ENCODE data around the gene ATM.
"Not testable (repeated sequence)": the region's sequence is repeated elsewhere in the genome, so short reads cannot be mapped to it uniquely, and the experiment has no call there.

Gene ATM

DNA sequence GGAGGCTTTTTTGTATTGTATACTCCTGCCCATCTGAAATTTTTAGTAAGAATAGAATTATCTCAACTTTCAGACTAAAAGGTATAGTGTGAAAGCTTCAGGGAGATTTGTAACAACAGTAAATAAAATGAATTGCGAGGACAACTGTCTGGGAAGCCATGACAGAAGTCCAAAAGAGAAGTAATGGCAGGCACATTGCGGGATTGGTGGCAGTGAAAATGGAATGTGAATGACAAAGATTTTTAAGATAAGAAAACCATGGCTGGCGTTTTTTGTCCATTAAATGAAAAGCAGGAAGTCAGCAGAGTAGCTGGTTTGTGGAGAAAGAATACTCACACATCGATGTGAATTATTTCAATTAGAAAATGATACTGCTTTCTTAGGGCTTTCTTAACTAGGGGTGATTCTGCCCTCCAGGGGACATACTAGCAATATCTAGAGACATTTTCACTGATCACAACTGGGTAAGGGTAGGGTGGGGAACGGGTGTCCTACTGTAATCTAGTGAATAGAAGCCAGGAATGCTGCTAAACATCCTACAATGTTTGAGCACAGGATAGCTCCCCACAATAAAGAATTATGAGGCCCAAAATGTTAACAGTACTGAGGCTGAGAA lies 2.0 kb upstream of the ATM start:
- DNase-seq (ENCODE audit: low read depth in 2 of 3, low spot score in 1 of 3): no peak

DNA sequence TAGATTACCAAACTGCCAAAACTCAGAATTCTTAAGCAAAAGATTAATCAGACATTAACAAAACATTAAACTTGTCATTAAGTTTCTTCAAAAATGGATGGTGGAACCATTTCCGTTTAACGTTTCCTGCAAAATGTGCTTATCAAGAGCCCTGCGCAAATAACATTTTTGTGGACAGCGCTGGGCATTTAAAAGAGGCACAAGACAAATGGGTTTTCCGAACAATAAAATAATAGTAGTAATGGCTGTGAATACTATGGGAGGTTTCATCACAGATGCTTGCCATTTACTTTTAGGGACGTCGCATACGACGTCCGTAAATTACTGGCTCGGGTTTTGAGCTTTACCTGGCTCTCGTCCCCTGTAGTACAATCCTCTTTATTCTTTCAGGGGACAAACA lies 1.5 kb upstream of the ATM start:
- no peak for DNase-seq (ENCODE audit: low read depth in 2 of 3, low spot score in 1 of 3)

DNA sequence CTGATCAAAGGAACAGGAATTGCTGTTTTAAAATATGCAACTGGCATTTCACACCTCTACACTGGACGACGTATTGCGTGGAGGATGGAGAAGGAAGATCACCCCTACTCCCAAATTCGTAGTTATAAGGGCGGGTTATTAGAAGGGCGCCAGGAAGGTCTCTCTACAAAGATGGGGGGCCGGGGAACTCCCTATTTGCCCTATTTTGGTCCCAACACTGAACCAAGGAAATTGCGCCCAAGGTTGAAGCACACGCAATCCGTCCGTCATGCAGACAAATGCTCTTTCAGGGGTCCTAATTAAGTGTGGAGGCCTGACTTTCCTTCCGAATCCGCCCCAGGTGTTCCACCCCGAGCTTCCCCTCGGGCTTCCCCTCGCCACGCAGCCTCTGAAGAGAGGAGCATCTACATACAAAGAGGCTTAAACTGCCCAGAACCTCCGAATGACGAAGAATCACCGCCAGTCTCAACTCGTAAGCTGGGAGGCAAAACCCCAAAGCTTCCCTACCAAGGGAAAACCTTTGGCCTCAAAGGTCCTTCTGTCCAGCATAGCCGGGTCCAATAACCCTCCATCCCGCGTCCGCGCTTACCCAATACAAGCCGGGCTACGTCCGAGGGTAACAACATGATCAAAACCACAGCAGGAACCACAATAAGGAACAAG lies 825 bp upstream of the ATM start:
- no peak for DNase-seq (ENCODE audit: low read depth in 2 of 3, low spot score in 1 of 3)

DNA sequence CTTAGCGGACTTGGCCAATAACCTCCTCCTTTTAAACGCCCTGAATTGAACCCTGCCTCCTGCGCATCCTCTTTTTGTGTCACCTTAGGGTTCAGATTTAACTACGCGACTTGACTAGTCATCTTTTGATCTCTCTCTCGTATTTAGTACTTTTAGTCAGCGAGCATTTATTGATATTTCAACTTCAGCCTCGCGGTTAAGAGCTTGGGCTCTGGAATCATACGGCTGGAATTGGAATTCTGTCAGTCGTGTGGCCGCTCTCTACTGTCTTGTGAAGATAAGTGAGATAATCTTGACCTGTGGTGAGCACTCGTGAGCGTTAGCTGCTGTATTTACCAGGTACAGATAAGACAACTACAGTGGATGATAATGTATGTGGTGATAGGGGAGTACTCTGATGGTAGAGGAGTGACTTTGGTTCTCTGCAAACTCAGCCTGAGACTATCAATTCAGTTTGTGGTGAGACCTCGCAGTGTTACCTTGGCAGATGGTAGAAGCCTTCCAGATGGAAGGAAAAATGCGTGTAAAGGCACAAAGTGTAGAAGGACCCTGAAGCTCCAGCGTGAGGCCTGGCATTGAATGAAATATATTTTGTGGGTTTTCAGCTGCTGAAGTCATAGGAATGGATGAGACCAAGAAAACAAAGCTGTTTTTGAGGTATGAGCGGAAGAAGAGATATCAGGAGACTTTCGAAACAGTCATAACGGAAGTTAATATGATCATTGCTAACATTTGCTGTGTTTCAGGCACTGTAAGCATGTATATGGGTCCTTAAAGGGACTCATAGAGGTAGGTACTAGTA lies 682 bp downstream of the ATM start:
- peak in 1 of 3 donors; percentile 57 for DNase-seq (ENCODE audit: low read depth in 2 of 3, low spot score in 1 of 3)

DNA sequence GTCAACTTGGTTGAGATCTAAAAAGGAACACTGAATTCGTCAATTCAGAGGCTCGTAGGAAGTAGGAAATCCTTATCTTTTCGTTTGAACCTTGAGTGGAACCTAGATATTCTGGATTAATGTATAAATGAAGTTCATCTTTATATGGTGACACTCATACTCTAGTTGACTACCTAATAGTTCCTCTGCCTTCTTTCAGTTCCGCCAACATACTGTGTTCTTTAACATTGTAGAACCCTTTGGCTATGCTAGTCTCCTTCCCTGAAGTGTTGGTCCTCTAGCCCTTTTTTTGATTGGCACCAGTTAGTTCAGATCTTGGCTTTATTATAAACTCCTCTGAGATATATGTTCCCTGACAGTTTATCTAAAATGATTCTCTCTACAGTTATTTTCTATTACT lies 1.5 kb downstream of the ATM start:
- no peak for DNase-seq (ENCODE audit: low read depth in 2 of 3, low spot score in 1 of 3)

DNA sequence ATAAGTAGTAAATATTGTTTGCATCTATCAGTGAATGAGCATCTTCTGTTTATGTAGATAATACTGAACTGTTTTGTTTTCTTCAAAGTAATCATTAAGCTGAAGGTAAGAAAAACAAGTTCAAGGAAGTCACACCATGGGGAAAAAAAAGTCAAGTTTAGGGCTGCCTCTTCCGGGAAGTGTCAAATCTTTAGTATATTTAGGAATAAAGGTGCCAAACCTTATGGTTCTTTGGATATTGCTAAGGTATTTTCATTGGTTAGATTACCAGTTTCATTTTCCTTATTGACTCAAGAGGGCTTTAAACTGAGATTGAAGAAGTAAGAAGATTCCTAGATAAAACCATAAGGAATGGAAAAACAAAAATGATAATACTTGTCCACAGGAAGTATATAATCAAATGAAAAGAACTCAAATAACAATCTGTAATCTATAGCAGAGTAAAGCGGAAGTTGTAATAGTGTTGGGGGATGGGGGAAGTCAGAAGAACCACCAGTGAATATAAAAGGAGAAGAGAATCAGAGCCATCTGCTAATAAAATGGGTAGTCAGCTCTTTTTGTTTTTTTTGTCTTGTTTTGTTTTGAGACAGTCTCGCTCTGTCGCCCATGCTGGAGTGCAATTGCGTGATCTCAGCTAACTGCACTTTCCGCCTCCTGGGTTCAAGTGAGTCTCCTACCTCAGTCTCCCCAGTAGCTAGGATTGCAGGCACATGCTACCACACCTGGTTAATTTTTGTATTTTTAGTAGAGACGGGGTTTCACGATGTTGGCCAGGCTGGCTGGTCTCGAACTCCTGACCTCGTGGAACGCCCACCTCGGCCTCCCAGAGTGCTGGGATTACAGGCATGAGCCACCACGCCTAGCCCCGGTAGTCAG lies 2.3 kb downstream of the ATM start:
- DNase-seq (ENCODE audit: low read depth in 2 of 3, low spot score in 1 of 3): no peak

DNA sequence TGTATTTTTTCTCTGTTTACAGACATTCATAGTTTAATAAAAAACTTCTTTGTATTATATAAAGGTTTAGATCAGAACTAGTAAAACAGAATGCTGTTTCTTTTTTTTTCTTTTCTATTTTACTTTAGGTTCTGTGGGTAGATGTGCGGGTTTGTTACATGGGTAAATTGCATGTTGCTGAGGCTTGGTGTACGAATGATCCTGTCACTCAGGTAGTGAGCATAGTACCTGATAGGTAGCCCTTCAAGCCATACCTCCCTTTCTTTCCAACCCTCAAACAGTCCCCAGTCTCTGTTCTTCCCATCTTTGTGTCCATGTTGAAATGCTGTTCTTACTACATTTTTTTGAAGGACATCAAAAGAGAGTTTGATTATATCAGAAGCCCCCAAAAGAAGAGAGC lies 3.2 kb downstream of the ATM start:
- DNase-seq (ENCODE audit: low read depth in 2 of 3, low spot score in 1 of 3): no peak

DNA sequence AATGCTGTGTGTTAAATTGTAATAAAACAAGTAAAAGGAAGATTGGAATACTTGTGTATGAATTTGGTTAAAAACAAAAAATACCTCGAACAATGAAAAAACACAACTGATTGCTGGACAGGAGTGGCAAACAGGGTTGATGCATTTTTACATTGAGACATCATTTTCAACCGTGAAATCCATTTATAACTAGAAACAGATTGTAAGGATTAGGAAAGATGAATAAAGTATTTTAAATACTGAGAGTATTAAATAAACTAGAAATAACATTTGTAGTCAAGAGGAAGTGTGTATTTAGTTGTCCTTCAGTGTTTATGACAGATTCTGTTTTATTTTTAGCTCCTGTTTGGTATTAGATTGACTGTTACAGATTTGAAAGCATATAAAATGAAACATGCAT lies 5.4 kb downstream of the ATM start:
- DNase-seq (ENCODE audit: low read depth in 2 of 3, low spot score in 1 of 3): no peak

DNA sequence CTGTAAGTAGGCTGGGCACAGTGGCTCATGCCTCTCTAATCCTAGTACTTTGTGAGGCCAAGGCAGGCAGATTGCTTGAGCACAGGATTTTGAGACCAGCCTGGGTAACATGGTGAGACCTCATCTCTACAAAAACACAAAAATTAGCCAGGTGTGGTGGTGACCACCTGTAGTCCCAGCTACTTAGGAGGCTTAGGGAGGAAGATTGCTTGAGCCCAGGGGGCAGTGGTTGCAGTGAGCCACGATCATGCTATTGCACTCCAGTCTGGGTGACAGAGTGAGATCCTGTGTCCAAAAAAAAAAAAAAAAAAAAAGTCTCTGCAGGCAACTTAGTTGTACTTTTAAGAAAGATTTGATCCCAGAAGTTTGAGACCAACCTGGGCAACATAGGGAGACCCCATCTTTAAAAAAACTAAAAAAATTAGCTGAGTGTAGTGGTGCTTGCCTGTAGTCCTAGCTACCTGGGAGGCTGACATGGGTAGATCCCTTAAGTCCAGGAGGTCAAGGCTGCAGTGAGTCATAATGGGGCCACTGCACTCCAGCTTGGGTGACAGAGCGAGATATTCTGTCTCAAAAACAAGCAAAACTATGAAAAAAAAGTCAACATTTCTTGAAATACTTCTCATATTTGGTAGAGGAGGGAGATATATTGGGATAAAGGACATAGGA lies 10.5 kb downstream of the ATM start:
- no peak for DNase-seq (ENCODE audit: low read depth in 2 of 3, low spot score in 1 of 3)

DNA sequence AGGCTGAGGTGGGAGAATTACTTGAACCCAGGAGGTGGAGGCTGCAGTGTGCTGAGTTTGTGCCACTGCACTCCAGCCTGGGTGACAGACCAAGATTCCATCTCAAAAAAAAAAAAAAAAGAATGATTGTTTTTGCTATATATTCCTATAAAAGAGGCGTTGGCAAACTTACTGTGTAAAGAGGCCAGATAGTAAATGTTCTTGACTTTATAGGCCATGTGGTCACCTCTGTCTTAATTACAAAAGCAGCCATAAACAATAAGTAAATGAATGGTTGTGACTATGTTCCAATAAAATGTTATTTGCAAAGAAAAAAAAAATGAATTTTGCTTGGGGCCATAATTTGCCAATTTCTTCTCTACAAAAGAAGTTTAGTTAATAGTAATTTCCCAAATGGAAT lies 12.3 kb downstream of the ATM start:
- no peak for DNase-seq (ENCODE audit: low read depth in 2 of 3, low spot score in 1 of 3)

DNA sequence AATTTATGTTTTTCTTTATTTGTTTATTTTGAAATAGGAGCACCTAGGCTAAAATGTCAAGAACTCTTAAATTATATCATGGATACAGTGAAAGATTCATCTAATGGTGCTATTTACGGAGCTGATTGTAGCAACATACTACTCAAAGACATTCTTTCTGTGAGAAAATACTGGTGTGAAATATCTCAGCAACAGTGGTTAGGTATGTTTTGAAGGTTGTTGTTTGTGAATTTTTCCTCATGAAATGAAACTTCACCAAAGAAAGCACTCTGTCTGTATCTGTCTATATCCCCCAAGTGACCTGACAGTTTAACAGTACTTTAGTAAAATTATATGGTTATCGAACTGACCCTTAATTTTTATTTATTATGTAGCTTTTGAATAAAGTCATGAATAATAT lies 12.8 kb downstream of the ATM start:
- no peak for DNase-seq (ENCODE audit: low read depth in 2 of 3, low spot score in 1 of 3)

DNA sequence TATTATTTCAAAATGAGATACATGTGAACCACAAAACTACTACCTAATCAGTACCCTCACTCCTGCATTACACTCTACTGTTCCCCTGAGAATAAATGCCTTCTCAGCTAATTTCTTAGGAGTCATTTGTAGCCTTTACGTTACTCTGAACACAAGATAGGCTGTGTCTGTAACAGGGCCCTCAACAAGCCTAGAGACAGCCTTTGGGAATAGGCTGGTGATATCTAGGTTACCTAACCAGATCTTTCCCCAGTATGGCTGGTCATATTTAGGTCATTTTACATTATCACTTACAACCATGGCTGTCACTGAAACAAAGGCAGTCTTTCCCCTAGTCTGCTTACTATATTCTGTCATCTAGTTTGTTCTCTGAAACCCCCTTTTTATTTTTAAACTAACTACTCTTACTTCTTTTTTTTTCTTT lies 14.2 kb downstream of the ATM start:
- DNase-seq (ENCODE audit: low read depth in 2 of 3, low spot score in 1 of 3): no peak

DNA sequence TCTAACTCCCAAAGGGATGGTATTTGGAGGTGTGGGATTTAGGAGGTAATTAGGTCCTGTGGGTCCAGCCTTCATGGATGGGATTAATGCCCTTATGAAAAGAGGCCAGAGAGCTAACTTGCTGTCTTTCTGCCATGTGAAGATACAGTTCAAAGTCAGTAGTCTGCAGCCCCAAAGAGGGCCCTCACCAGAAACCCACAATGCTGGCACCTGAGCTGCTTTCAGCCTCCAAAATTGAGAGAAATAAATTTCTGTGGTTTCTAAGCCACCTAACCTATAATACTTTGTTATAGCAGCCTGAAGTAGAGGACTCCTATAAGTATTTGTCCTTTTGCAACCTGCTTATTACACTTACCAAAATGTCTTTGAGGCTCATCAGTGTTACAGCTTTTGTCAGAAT lies 16.2 kb downstream of the ATM start:
- no peak for DNase-seq (ENCODE audit: low read depth in 2 of 3, low spot score in 1 of 3)

DNA sequence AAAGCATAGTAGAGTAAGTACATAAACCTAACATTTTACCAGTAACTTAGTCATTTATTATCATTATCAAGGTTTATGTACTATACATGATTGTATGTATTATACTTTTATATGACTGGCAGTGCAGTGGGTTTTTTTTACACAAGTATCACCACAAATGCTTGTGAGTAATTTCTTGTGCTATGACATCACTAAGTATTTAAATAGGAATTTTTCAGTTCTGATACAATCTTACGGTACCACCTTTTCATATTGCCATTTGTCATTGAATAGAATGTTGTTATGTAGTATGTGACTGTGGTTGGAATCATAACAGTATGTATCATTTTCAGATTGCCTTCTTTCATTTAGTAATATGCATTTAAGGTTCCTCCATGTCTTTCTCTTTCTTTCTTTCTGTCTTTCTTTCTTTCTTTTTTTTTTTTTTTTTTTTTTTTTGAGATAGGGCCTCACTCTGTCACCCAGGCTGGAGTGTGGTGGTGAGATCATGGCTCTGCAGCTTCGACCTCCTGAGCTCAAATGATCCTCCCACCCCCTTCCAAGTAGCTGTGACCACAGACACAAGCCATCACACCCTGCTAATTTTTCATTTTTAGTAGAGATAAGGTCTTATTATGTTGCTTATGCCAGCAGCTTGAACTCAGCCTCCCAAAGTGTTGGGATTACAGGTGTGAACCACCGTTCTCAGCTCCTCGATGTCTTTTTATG lies 18.6 kb downstream of the ATM start:
- DNase-seq (ENCODE audit: low read depth in 2 of 3, low spot score in 1 of 3): no peak

DNA sequence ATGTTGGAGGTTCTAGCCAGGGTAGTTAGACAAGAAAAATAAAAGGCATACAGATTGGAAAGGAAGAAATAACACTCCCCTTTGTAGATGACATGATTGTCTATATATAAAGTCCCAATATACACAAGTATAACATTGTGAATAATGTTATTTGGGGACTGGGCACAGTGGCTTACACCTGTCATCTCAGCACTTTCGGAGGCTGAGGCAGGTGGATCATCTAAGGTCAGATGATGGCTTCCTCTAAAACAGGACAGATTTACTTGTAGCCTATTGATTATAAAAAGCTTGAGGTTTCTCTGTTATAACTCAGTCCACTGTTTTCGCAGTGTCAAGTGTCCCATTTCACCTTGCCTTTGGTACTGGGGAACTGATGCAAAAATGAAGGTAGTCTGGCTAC lies 19.6 kb downstream of the ATM start:
- DNase-seq (ENCODE audit: low read depth in 2 of 3, low spot score in 1 of 3): no peak

DNA sequence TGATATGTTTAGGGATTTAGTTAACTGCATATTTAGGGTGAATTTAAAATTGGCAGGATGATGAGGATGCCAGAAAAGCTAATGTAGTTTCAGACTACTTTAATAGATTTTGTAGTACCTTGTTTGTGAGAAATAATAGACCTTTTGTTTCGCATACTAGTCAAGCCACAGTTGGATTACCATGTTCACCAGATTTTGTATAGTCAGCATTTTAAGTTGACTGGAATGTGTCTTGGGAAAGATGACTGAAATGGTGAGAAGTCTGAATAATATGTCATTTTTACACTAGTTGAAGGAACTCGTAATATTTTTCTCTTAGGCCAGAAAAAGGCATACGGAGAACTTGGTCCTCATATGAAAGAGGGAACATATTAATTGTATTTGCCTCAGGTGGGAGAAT lies 23.4 kb downstream of the ATM start:
- DNase-seq (ENCODE audit: low read depth in 2 of 3, low spot score in 1 of 3): no peak

DNA sequence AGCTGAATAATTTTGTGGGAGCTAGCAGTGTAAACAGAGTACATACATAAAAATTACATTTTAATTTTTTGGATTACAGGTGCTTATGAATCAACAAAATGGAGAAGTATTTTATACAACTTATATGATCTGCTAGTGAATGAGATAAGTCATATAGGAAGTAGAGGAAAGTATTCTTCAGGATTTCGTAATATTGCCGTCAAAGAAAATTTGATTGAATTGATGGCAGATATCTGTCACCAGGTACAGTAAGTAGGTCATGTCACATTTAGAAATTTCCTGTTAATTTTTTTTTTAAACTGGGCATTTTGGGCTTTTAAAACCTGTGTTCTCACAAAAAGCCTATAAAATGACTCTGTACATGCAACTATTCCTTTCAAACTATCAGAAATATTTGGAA lies 24.0 kb downstream of the ATM start:
- DNase-seq (ENCODE audit: low read depth in 2 of 3, low spot score in 1 of 3): no peak

DNA sequence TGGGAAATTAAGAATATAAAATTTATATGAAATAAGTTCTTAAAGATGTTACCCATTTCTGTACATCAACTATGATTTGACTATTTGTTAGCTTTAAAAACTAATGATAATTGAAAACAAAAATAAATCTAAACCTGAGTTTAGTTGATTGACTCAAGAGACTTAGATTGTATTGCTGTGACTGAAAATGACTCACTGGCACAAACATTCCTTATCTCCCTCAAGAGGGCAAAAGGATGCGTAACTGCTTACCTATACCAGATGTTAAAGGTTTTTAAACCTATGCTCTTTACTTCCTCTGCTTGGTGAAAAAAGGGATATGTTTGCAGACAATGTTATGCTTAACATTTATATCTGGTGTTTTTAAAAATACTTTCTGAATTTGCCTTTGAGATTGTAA lies 30.3 kb downstream of the ATM start:
- DNase-seq (ENCODE audit: low read depth in 2 of 3, low spot score in 1 of 3): no peak

DNA sequence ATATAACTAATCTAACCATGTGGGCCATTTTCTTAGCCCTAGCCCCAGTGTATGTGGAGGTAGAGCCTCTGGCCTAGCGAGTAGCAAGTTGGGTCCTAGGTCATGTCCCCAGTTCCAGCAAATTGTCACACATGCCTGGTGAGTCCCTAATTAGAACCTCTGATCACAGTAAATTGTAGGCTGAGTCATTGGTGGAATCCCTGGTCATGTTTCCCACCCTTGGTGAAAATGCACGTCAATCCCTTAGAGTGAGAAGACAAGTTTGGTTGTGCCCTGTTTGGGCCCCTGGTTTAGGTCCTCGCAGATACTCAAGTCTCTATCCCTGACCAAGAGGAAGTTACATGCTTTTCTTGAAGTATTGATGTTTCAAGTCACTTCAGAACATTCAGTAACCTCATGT lies 46.7 kb downstream of the ATM start:
- DNase-seq (ENCODE audit: low read depth in 2 of 3, low spot score in 1 of 3): no peak

DNA sequence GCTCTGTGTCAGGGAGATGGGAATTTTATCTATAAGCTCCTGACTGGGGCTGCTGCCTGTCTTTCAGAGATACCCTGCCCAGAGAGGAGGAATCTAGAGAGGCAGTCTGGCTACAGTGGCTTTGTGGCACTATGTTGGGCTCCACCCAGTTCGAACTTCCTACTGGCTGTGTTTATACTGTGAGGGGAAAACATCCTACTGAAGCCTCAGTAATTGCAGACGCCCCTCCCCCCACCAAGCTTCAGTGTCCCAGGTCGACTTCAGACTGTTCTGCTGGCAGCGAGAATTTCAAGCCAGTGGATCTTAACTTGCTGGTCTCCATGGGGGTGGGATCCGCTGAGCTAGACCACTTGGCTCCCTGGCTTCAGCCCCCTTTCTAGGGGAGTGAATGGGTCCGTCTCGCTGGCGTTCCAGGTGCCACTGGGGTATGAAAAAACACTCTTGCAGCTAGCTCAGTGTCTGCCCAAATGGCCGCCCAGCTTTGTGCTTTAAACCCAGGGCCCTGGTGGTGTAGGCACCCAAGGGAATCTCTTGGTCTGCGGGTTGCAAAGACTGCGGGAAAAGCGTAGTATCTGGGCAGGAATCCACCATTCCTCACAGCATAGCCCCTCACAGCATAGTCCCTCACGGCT lies 54.2 kb downstream of the ATM start:
- DNase-seq (ENCODE audit: low read depth in 2 of 3, low spot score in 1 of 3): not testable (repeated sequence)

Measured in stimulated activated CD4-positive, alpha-beta T cell treated with anti-CD3 and anti-CD28 coated beads, Interleukin-12 subunit alpha, Interleukin-12 subunit beta, amount 100 ng/mL, for 48 hours (primary cell).